HCT116 (cell line): Measurements from ENCODE around the gene RNF144B. TPM values are rescaled to one million over a fixed set of nuclear protein-coding genes. Genes with fewer than 3 reads are reported as not detected.

Source experiments
- ATAC-seq: fragments of 200-7000 bp; cut with Tn5 transposase; 2 replicates; pipeline ENCODE4 v1.9.1; 2020; ENCODE audit warnings: mild to moderate bottlenecking, moderate library complexity
- BruUV-seq: library from RNA; stranded (reverse); fragments of 400-500 nt; replicated peaks from 2 replicates; lab custom pipeline; 2021; lab: Mats Ljungman, UMichigan
- CTCF ChIA-PET: fragments of 300-600 bp; sonication (Branson Sonifier 250); formaldehyde crosslinking; loops from one replicate; lab custom pipeline; 2021; ENCODE audit warnings: antibody characterized with exemption; lab: Charles Lee
- POLR2A ChIA-PET: fragments of 300-600, 350-600 bp; sonication (Branson Sonifier 250); formaldehyde crosslinking; loops from one replicate; lab custom pipeline; 2021; ENCODE audit warnings: antibody characterized with exemption; lab: Charles Lee
- RAD21 ChIA-PET, 2 experiments: fragments of 300-600 bp; sonication (Branson Sonifier 250); formaldehyde crosslinking; loops; one replicate each; lab custom pipeline; 2023; ENCODE audit warnings: low total read pairs in 2 of 2; ENCODE audit not compliant: uncharacterized antibody in 2 of 2, unreplicated experiment in 2 of 2, low non-redundant PET in 1 of 2; lab: Charles Lee
- DNase-seq: peaks from one replicate; pipeline ENCODE4 v3.0.0-alpha.2; 2010; ENCODE audit warnings: low read depth, low spot score
- H2AFZ ChIP-seq: fragments of 200-600 bp; shearing (Covaris generic), sonication (generic); 2 replicates; pipeline ENCODE4 v1.6.1; 2017; ENCODE audit warnings: low read depth, mixed run types, mixed read lengths, antibody characterized with exemption, low read length; ENCODE audit not compliant: poor library complexity, severe bottlenecking
- H3K27ac ChIP-seq: 2 replicates; pipeline ENCODE4 v1.5.1; 2012; ENCODE audit warnings: low read depth, low read length
- H3K27me3 ChIP-seq: fragments of 200-600 bp; sonication (generic); 2 replicates; pipeline ENCODE4 v1.6.1; 2016; ENCODE audit warnings: mixed run types, low read length, mixed read lengths; ENCODE audit not compliant: insufficient read depth
- H3K36me3 ChIP-seq, 2 experiments: fragments of 200-500 bp in 1 of 2; fragments of 200-600 bp in 1 of 2; sonication (Bioruptor generic) in 1 of 2; sonication (generic) in 1 of 2; 2 replicates each; pipeline versions ENCODE4 v1.5.1 to v1.6.1; 2014 to 2016; ENCODE audit warnings: low read length in 2 of 2, inconsistent platforms in 1 of 2, mixed read lengths in 1 of 2, mixed run types in 1 of 2; ENCODE audit not compliant: insufficient read depth in 2 of 2, control insufficient read depth in 1 of 2
- H3K4me1 ChIP-seq, 2 experiments: fragments of 200-600 bp in 1 of 2; sonication (generic) in 1 of 2; 2 replicates each; pipeline versions ENCODE4 v1.5.1 to v1.6.1; 2012 to 2017; ENCODE audit warnings: low read length in 2 of 2, inconsistent platforms in 1 of 2, mild to moderate bottlenecking in 1 of 2, mixed read lengths in 1 of 2, mixed run types in 1 of 2, moderate library complexity in 1 of 2; ENCODE audit not compliant: insufficient read depth in 2 of 2, control insufficient read depth in 1 of 2
- H3K4me2 ChIP-seq: fragments of 200-600 bp; sonication (generic); 2 replicates; pipeline ENCODE4 v1.6.1; 2017; ENCODE audit warnings: mixed run types, low read length, mixed read lengths
- H3K4me3 ChIP-seq, 2 experiments: fragments of 200-600 bp in 1 of 2; sonication (generic) in 1 of 2; replicated peaks in 1 of 2; 2 replicates each; pipeline ENCODE4 v1.5.1; 2011 to 2016; ENCODE audit warnings: low read length in 2 of 2, control low read depth in 1 of 2, low read depth in 1 of 2, mild to moderate bottlenecking in 1 of 2, mixed read lengths in 1 of 2, mixed run types in 1 of 2
- H3K79me2 ChIP-seq: fragments of 200-600 bp; sonication (generic); 2 replicates; pipeline ENCODE4 v1.6.1; 2017; ENCODE audit warnings: mild to moderate bottlenecking, mixed run types, low read length, moderate library complexity, mixed read lengths; ENCODE audit not compliant: insufficient read depth
- H3K9ac ChIP-seq: fragments of 200-600 bp; sonication (generic); 2 replicates; pipeline ENCODE4 v1.6.1; 2016; ENCODE audit warnings: low read length, mixed read lengths
- H3K9me2 ChIP-seq: fragments of 200-600 bp; sonication (generic), shearing (Covaris generic); 2 replicates; pipeline ENCODE4 v1.6.1; 2017; ENCODE audit warnings: mixed run types, mild to moderate bottlenecking, moderate library complexity; ENCODE audit not compliant: insufficient read depth
- H3K9me3 ChIP-seq, 2 experiments: fragments of 200-500 bp in 1 of 2; fragments of 200-600 bp in 1 of 2; sonication (Bioruptor generic) in 1 of 2; sonication (generic) in 1 of 2; 2 replicates each; pipeline ENCODE4 v1.6.1; 2014 to 2017; ENCODE audit warnings: low read length in 2 of 2, mixed read lengths in 2 of 2, inconsistent platforms in 1 of 2, low read depth in 1 of 2, mild to moderate bottlenecking in 1 of 2, mixed run types in 1 of 2, moderate library complexity in 1 of 2; ENCODE audit not compliant: control insufficient read depth in 1 of 2, insufficient read depth in 1 of 2
- H4K20me1 ChIP-seq: fragments of 200-600 bp; sonication (generic), shearing (Covaris generic); 2 replicates; pipeline ENCODE4 v1.6.1; 2017; ENCODE audit warnings: mixed run types, mild to moderate bottlenecking, moderate library complexity; ENCODE audit not compliant: insufficient read depth
- CTCF ChIP-seq, 3 experiments: fragments of 200-600 bp in 1 of 3; sonication (generic) in 1 of 3; IDR thresholded peaks in 2 of 3; conservative IDR thresholded peaks in 1 of 3; 2 replicates each; pipeline ENCODE4 v1.5.1; 2012 to 2017; ENCODE audit warnings: low read depth in 2 of 3, low read length in 2 of 3, antibody characterized with exemption in 1 of 3, borderline replicate concordance in 1 of 3, control low read depth in 1 of 3, mild to moderate bottlenecking in 1 of 3, mixed read lengths in 1 of 3, mixed run types in 1 of 3, moderate library complexity in 1 of 3; ENCODE audit not compliant: insufficient read depth in 1 of 3
- EZH2phosphoT487 ChIP-seq: fragments of 200-600 bp; IDR thresholded peaks from 2 replicates; pipeline ENCODE4 v1.6.1; 2018; ENCODE audit warnings: antibody characterized with exemption, borderline replicate concordance
- FOSL1 ChIP-seq: IDR thresholded peaks from 2 replicates; pipeline ENCODE4 v1.6.1; 2012; ENCODE audit warnings: low read depth
- JUND ChIP-seq: IDR thresholded peaks from 2 replicates; pipeline ENCODE4 v1.6.1; 2012
- MAX ChIP-seq: IDR thresholded peaks from 2 replicates; pipeline ENCODE4 v1.6.1; 2012
- POLR2A ChIP-seq: IDR thresholded peaks from 2 replicates; pipeline ENCODE4 v1.7.0; 2011; ENCODE audit warnings: borderline replicate concordance; ENCODE audit not compliant: insufficient read depth, insufficient read length; ENCODE audit errors: extremely low read depth
- POLR2AphosphoS5 ChIP-seq: IDR thresholded peaks from 2 replicates; pipeline ENCODE4 v1.6.1; 2011; ENCODE audit warnings: mild to moderate bottlenecking, low read depth, low read length, moderate library complexity
- SP1 ChIP-seq: IDR thresholded peaks from 2 replicates; pipeline ENCODE4 v1.6.1; 2012; ENCODE audit warnings: low read depth
- SRF ChIP-seq: IDR thresholded peaks from 2 replicates; pipeline ENCODE4 v1.6.1; 2012; ENCODE audit warnings: low read depth
- TCF7L2 ChIP-seq: IDR thresholded peaks from 2 replicates; pipeline ENCODE4 v1.7.0; 2011; ENCODE audit warnings: borderline replicate concordance, inconsistent platforms; ENCODE audit not compliant: insufficient read depth, insufficient read length; ENCODE audit errors: extremely low read depth
- intact Hi-C: fragments of 100-400 bp; cut with micrococcal nuclease; formaldehyde crosslinking; loops from 2 replicates; pipeline ENCODE4 v1.10.0; 2022
- total RNA-seq: library from RNA; stranded (reverse); gene quantifications from one replicate; pipeline ENCODE4 v1.2.1, GENCODE V29; 2021; ENCODE audit not compliant: unreplicated experiment

RNF144B gene
- total RNA-seq, 1 experiment from 2014 or later, result 2.1 TPM

- TF ChIP-seq CTCF (IDR thresholded peaks at IDR 0.05 in 2 of 3, conservative IDR thresholded peaks at IDR 0.05 in 1 of 3; ENCODE audit: borderline replicate concordance in 1 of 3, insufficient read depth in 1 of 3, low read depth in 2 of 3, low read length in 2 of 3) (no peak), SRF (no peak), FOSL1 (no peak), MAX (no peak)
Measured at GRCh38 chr6:18436341-18436740, 49.2 kb downstream of the RNF144B start (continued).

DNA sequence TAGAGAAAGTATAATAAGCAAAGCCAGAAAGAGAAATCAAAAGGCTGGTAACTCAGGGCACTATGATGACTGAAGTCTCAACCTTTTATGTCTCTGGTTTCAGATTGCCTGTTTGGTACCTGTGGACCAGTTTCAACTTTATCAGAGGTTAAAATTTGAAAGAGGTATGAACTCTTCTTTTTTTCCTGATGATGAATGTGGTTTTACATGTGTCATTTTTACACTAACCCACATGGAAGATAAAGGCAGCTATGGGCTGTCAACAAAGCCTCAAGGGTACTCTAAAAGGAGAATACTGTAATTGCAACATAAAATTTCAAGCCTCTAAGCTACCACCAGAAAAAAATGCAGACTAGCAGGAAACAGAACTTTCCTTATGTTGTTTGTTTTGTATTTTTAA is 52.4 kb downstream of the RNF144B start:
- no peak overlapping the region for H3K4me3 ChIP-seq
- H3K4me1 ChIP-seq, result peaks cover 4 to 6% of the 10 kb centered on the region in 2 experiments
- ATAC-seq (no peak), DNase-seq (no peak)
- H3K9me3 ChIP-seq, result no peaks in the 10 kb centered on the region
- H3K4me2 ChIP-seq, result no peak overlapping the region
- TF ChIP-seq POLR2AphosphoS5, result no peak
- TF ChIP-seq TCF7L2, result no peak
- TF ChIP-seq SP1, result no peak
- no peak for TF ChIP-seq EZH2phosphoT487
- TF ChIP-seq JUND, result no peak
- TF ChIP-seq POLR2A, result no peak
- intact Hi-C loops, result no loop called here
- H2AFZ ChIP-seq, result no peak overlapping the region
- POLR2A ChIA-PET, result no interaction called here
- RAD21 ChIA-PET, result no interaction called here
- no peaks in the 10 kb centered on the region for H3K9me2 ChIP-seq
- no peaks in the 10 kb centered on the region for H3K36me3 ChIP-seq
- no peaks in the 10 kb centered on the region for H3K27me3 ChIP-seq
- no peaks in the 10 kb centered on the region for H4K20me1 ChIP-seq
- no peaks in the 10 kb centered on the region for H3K79me2 ChIP-seq
- H3K27ac ChIP-seq, result no peak overlapping the region
- CTCF ChIA-PET, result no interaction called here
- no TSS peak for BruUV-seq
- no peak overlapping the region for H3K9ac ChIP-seq
